Measurements from ENCODE around the gene DHX29. TPM values are rescaled to one million over a fixed set of nuclear protein-coding genes. Genes with fewer than 3 reads are reported as not detected.

The DHX29 gene
- total RNA-seq, 1 experiment from 2014 or later = 30.1 TPM

GRCh38 chr5:55231029-55231918 lies 76.2 kb downstream of the DHX29 start:
- H3K4me1 ChIP-seq (ENCODE audit: control insufficient read depth, insufficient read depth, low read length) = peaks cover 19% of the 10 kb centered on the region
- peaks cover 3% of the 10 kb centered on the region; the same call in 1 of the 2 replicates for H3K27me3 ChIP-seq (ENCODE audit: control insufficient read depth, insufficient read depth, low read length)
- no peaks in the 10 kb centered on the region; the same call in 1 of the 2 replicates for H3K36me3 ChIP-seq (ENCODE audit: control insufficient read depth, insufficient read depth, low read length)
- no peak overlapping the region; the same call in 1 of the 2 replicates for H3K27ac ChIP-seq (ENCODE audit: low read length)
- POLR2A ChIA-PET = no interaction called here
- H3K4me3 ChIP-seq (ENCODE audit: low read depth in 2 of 2, low read length in 2 of 2) = peak overlapping the region; percentile 60 to 89
- no peak for DNase-seq (ENCODE audit: low read depth, low spot score)
- in situ Hi-C loops (cut with HindIII; ENCODE audit: low pct_unique_long_range_greater_than_20kb, low sequenced_read_pairs) = no loop called here
- ATAC-seq = no peak
- intact Hi-C loops (cut with micrococcal nuclease; ENCODE audit: unreplicated experiment) = no loop called here
- CTCF ChIA-PET = interaction anchor here (1.3 kb wide), 1 partner anchor 59 kb away, joined by 4 read pairs; no protein-coding TSS in a partner anchor
- TF ChIP-seq TCF7L2 (IDR thresholded peaks at IDR 0.05; ENCODE audit: low read depth, low read length) = no peak
- TF ChIP-seq, protein P1, sequence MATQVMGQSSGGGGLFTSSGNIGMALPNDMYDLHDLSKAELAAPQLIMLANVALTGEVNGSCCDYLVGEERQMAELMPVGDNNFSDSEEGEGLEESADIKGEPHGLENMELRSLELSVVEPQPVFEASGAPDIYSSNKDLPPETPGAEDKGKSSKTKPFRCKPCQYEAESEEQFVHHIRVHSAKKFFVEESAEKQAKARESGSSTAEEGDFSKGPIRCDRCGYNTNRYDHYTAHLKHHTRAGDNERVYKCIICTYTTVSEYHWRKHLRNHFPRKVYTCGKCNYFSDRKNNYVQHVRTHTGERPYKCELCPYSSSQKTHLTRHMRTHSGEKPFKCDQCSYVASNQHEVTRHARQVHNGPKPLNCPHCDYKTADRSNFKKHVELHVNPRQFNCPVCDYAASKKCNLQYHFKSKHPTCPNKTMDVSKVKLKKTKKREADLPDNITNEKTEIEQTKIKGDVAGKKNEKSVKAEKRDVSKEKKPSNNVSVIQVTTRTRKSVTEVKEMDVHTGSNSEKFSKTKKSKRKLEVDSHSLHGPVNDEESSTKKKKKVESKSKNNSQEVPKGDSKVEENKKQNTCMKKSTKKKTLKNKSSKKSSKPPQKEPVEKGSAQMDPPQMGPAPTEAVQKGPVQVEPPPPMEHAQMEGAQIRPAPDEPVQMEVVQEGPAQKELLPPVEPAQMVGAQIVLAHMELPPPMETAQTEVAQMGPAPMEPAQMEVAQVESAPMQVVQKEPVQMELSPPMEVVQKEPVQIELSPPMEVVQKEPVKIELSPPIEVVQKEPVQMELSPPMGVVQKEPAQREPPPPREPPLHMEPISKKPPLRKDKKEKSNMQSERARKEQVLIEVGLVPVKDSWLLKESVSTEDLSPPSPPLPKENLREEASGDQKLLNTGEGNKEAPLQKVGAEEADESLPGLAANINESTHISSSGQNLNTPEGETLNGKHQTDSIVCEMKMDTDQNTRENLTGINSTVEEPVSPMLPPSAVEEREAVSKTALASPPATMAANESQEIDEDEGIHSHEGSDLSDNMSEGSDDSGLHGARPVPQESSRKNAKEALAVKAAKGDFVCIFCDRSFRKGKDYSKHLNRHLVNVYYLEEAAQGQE (IDR thresholded peaks at IDR 0.05; ENCODE audit: insufficient read depth in 1 of 2, low read depth in 2 of 2, low read length in 1 of 2) = no peak
- TF ChIP-seq, protein P2, sequence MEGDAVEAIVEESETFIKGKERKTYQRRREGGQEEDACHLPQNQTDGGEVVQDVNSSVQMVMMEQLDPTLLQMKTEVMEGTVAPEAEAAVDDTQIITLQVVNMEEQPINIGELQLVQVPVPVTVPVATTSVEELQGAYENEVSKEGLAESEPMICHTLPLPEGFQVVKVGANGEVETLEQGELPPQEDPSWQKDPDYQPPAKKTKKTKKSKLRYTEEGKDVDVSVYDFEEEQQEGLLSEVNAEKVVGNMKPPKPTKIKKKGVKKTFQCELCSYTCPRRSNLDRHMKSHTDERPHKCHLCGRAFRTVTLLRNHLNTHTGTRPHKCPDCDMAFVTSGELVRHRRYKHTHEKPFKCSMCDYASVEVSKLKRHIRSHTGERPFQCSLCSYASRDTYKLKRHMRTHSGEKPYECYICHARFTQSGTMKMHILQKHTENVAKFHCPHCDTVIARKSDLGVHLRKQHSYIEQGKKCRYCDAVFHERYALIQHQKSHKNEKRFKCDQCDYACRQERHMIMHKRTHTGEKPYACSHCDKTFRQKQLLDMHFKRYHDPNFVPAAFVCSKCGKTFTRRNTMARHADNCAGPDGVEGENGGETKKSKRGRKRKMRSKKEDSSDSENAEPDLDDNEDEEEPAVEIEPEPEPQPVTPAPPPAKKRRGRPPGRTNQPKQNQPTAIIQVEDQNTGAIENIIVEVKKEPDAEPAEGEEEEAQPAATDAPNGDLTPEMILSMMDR (IDR thresholded peaks at IDR 0.05) = no peak
- H3K9me3 ChIP-seq (ENCODE audit: control insufficient read depth, insufficient read depth, low read depth, low read length) = no peaks in the 10 kb centered on the region
- TSS peak; percentile 79 for BruUV-seq (replicated peaks)

DNA sequence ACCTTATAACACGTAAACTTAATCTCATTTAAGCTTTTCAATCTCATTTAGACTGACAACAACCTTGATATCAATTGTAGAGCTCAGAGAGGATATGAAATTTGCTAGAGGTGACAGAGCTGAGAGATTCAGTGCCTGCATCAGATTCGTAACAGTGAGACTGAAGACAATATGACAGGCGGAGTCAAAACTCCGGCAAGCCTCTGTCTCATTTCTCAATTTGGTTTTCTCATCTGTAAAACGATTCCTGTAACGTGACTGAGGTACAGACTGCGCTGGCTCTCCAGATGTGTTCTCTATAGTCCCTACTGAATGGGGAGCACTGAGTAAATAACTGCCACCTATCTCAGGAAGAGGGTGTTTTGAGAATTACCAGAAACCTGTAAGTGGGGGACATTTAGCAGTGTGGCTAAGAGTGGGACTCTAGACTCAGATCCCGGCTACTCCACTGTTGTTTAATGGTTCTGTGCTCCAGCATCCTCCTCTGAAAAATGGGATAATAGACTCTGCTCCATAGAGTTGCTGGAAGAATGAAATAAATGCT lies 77.3 kb downstream of the DHX29 start:
- Histone ChIP-seq H3K4me1 (ENCODE audit: control insufficient read depth, insufficient read depth, low read length) (peaks cover 22% of the 10 kb centered on the region), H3K4me3 (ENCODE audit: low read depth in 2 of 2, low read length in 2 of 2) (no peak overlapping the region), H3K9me3 (ENCODE audit: control insufficient read depth, insufficient read depth, low read depth, low read length) (no peaks in the 10 kb centered on the region), H3K36me3 (ENCODE audit: control insufficient read depth, insufficient read depth, low read length) (no peaks in the 10 kb centered on the region; the same call in 1 of the 2 replicates), H3K27ac (ENCODE audit: low read length) (no peak overlapping the region), H3K27me3 (ENCODE audit: control insufficient read depth, insufficient read depth, low read length) (peaks cover 3% of the 10 kb centered on the region; the same call in 1 of the 2 replicates)
- intact Hi-C loops (cut with micrococcal nuclease; ENCODE audit: unreplicated experiment) (no loop called here), in situ Hi-C loops (cut with HindIII; ENCODE audit: low pct_unique_long_range_greater_than_20kb, low sequenced_read_pairs) (no loop called here)
- CTCF ChIA-PET = no interaction called here
- no peak for ATAC-seq
- BruUV-seq (replicated peaks) = no TSS peak
- TF ChIP-seq TCF7L2 (IDR thresholded peaks at IDR 0.05; ENCODE audit: low read depth, low read length) (no peak), POLR2AphosphoS5 (IDR thresholded peaks at IDR 0.05; ENCODE audit: low read depth, low read length) (no peak), SIN3A (IDR thresholded peaks at IDR 0.05; ENCODE audit: borderline replicate concordance, insufficient read depth, low read depth, low read length) (no peak)
- TF ChIP-seq, protein P2 (IDR thresholded peaks at IDR 0.05) = no peak
- TF ChIP-seq, protein P1 (IDR thresholded peaks at IDR 0.05; ENCODE audit: insufficient read depth in 1 of 2, low read depth in 2 of 2, low read length in 1 of 2) = no peak
- no peak for DNase-seq (ENCODE audit: low read depth, low spot score)
- POLR2A ChIA-PET = interaction anchor here (0.6 kb wide), 1 partner anchor 254 kb away, joined by 8 read pairs; no protein-coding TSS in a partner anchor

All from Panc1 (cell line).